Upper lobe of left lung (tissue), 6 donors: Measurements from ENCODE around the gene BRIP1. TPM values are rescaled to one million over a fixed set of nuclear protein-coding genes. Genes with fewer than 3 reads are reported as not detected.

Experiments used
- ATAC-seq, 2 donors: fragments of 200-7000 bp; cut with Tn5 transposase; one replicate each; pipeline ENCODE4 v1.9.1; 2022; ENCODE audit warnings: mild to moderate bottlenecking in 2 of 2, moderate library complexity in 2 of 2; ENCODE audit not compliant: low FRiP score in 2 of 2
- DNase-seq, 2 donors: peaks; one replicate each; pipeline ENCODE4 v3.0.0-alpha.2; 2019 to 2020
- H3K27ac ChIP-seq, 4 donors: fragments of 200-600 bp; sonication (generic); one replicate each; pipeline ENCODE4 v1.5.1; 2016 to 2019
- H3K27me3 ChIP-seq, 4 donors: fragments of 200-600 bp; sonication (generic); one replicate each; pipeline ENCODE4 v1.5.1; 2017 to 2019
- H3K36me3 ChIP-seq, 4 donors: fragments of 200-600 bp; sonication (generic); one replicate each; pipeline ENCODE4 v1.5.1; 2016 to 2019
- H3K4me1 ChIP-seq, 4 donors: fragments of 200-600 bp; sonication (generic); one replicate each; pipeline ENCODE4 v1.5.1; 2018 to 2019
- H3K4me3 ChIP-seq, 4 donors: fragments of 200-600 bp; sonication (generic); one replicate each; pipeline ENCODE4 v1.5.1; 2017 to 2019; ENCODE audit warnings: mild to moderate bottlenecking in 2 of 4, moderate library complexity in 1 of 4
- H3K9me3 ChIP-seq, 4 donors: fragments of 200-600 bp; sonication (generic); one replicate each; pipeline ENCODE4 v1.5.1; 2018 to 2019
- EP300 ChIP-seq, 4 donors: sonication (generic); formaldehyde crosslinking; IDR thresholded peaks; one replicate each; pipeline ENCODE4 v1.5.1; 2017; ENCODE audit warnings: antibody characterized with exemption in 4 of 4, control low read depth in 2 of 4
- POLR2A ChIP-seq, 4 donors: fragments of 450-650 bp; IDR thresholded peaks; one replicate each; pipeline ENCODE4 v1.5.1; 2016 to 2017; ENCODE audit warnings: antibody characterized with exemption in 4 of 4, mild to moderate bottlenecking in 2 of 4
- POLR2AphosphoS5 ChIP-seq, 2 donors: sonication (generic); formaldehyde crosslinking; IDR thresholded peaks; one replicate each; pipeline ENCODE4 v1.5.1; 2017; ENCODE audit warnings: antibody characterized with exemption in 2 of 2
- WGBS, 2 donors: methylation state at CpG; one replicate each; pipeline ENCODE4 v1.1.5; 2017 to 2018; 5-methylcytosine and 5-hydroxymethylcytosine counted together
- total RNA-seq, 6 donors: library from RNA; depleted of rRNA in 4 of 6; stranded (reverse); fragments of >200 nt in 4 of 6; gene quantifications; one replicate each; pipeline versions ENCODE4 v1.1.0 to v1.2.1, GENCODE V29; 2016 to 2021
- TF ChIP-seq, protein P1 (sequence below), 6 experiments: fragments of 450-650 bp in 4 of 6; fragments of 200-600 bp in 2 of 6; sonication (generic) in 2 of 6; IDR thresholded peaks; one replicate each; pipeline ENCODE4 v1.5.1; 2016 to 2019; ENCODE audit warnings: antibody characterized with exemption in 6 of 6
- donor health status: DM: no; HTN: no; CAD: no; lungs with moderate emphysema.
- donor health status: DM: no; HTN: yes; CAD: no; lungs with severe emphysema.

BRIP1 gene
- total RNA-seq, 6 donors from 2014 or later, result 0.55 to 2.5 (median 0.85) TPM

DNA sequence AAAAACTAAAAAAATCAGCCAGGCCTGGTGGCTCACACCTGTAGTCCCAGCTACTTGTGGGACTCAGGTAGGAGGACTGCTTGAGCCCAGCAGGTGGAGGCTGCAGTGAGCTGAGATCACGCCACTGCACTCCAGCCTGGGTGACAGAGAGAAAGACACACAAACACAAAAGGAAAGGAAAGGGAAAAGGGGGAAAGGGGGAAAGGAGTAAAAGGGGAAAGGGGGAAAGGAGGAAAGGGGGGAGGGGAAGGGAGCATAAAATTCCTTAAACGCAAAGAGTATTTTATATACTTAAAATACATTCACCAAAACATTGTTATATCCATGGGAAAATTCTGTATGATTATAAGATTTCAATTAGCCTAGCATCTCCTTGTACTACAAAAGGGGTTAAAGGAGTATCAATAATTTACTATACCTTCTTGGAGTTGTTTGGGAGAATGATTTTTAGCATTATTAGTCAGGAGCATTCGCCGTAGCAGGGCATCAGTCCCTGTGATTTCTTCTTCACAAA lies 17.3 kb upstream of the BRIP1 start:
- Histone ChIP-seq H3K9me3 (no peaks in the 10 kb centered on the region), H3K27ac (no peak overlapping the region), H3K27me3 (no peaks in the 10 kb centered on the region), H3K36me3 (peaks cover 0 to 70% (median 24%) of the 10 kb centered on the region in 4 donors), H3K4me1 (no peaks in the 10 kb centered on the region), H3K4me3 (no peak overlapping the region)
- DNase-seq (no peak), ATAC-seq (no peak)
- TF ChIP-seq POLR2AphosphoS5 (IDR thresholded peaks at IDR 0.05) (no peak), EP300 (IDR thresholded peaks at IDR 0.05) (no peak), POLR2A (IDR thresholded peaks at IDR 0.05) (no peak)
- TF ChIP-seq, protein P1, sequence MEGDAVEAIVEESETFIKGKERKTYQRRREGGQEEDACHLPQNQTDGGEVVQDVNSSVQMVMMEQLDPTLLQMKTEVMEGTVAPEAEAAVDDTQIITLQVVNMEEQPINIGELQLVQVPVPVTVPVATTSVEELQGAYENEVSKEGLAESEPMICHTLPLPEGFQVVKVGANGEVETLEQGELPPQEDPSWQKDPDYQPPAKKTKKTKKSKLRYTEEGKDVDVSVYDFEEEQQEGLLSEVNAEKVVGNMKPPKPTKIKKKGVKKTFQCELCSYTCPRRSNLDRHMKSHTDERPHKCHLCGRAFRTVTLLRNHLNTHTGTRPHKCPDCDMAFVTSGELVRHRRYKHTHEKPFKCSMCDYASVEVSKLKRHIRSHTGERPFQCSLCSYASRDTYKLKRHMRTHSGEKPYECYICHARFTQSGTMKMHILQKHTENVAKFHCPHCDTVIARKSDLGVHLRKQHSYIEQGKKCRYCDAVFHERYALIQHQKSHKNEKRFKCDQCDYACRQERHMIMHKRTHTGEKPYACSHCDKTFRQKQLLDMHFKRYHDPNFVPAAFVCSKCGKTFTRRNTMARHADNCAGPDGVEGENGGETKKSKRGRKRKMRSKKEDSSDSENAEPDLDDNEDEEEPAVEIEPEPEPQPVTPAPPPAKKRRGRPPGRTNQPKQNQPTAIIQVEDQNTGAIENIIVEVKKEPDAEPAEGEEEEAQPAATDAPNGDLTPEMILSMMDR (IDR thresholded peaks at IDR 0.05), result no peak
- WGBS, 2 donors, result 90 to 98% methylated on average over 4 of the region's 4 CpGs

DNA sequence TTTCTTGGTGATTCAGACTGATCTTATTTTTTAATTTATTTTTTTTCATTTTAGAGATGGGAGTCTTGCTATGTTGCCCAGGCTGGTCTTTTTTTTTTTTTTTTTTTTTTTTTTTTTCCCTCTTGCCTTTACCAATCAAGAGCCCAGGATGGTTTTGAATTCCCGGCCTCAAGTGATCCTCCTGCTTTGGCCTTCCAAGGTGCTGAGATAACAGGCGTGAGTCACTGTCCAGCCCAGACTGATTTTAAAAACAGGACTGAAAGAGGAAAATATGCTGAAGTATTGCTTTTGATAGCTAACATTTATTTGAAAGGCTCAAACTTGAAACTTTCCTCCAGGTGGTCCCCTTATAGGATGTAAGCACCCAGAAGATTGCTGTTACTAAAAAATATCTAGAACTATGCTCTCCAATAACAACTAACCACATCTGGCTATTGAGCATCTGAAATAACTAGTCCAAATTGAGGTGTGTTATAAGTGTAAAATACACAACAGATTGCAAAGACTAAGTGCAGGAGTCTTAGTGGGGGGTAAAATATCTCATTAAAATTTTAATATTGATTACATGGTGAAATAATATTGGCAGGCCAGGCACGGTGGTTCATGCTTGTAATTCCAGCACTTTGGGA lies 15.8 kb upstream of the BRIP1 start:
- ATAC-seq (no peak), DNase-seq (no peak)
- Histone ChIP-seq H3K36me3 (peaks cover 0 to 60% (median 22%) of the 10 kb centered on the region in 4 donors), H3K9me3 (no peaks in the 10 kb centered on the region), H3K27me3 (no peaks in the 10 kb centered on the region), H3K27ac (no peak overlapping the region), H3K4me3 (no peak overlapping the region), H3K4me1 (no peaks in the 10 kb centered on the region)
- WGBS, 2 donors, result 98 to 99% methylated on average over 3 of the region's 3 CpGs
- TF ChIP-seq, protein P1 (IDR thresholded peaks at IDR 0.05), result no peak
- TF ChIP-seq POLR2AphosphoS5 (IDR thresholded peaks at IDR 0.05) (no peak), POLR2A (IDR thresholded peaks at IDR 0.05) (no peak), EP300 (IDR thresholded peaks at IDR 0.05) (no peak)

DNA sequence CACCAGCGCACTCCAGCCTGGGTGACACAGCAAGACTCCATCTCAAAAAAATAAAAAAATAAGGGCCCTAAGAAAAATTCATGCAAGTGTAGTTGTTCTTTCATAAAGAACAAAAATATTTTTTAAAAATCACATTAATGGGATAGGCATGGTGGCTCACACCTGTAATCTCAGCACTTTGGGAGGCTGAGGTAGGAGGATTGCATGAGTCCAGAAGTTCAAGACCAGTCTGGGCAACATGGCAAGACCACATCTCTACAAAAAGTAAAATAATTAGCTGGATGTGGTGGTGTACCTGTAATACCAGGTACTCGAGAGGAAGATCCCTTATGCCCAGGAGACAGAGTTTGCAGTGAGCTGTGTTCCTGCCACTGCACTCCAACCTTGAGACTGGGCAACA lies 15.2 kb upstream of the BRIP1 start:
- H3K36me3 ChIP-seq, result peaks cover 0 to 54% (median 19%) of the 10 kb centered on the region in 4 donors
- 76 to 92% methylated on average over 2 of the region's 2 CpGs for WGBS, 2 donors
- H3K4me1 ChIP-seq, result no peaks in the 10 kb centered on the region
- TF ChIP-seq, protein P1 (IDR thresholded peaks at IDR 0.05), result no peak
- TF ChIP-seq EP300 (IDR thresholded peaks at IDR 0.05), result no peak
- no peak for TF ChIP-seq POLR2A (IDR thresholded peaks at IDR 0.05)
- TF ChIP-seq POLR2AphosphoS5 (IDR thresholded peaks at IDR 0.05), result no peak
- H3K9me3 ChIP-seq, result no peaks in the 10 kb centered on the region
- H3K27ac ChIP-seq, result no peak overlapping the region
- no peaks in the 10 kb centered on the region for H3K27me3 ChIP-seq
- ATAC-seq (no peak), DNase-seq (no peak)
- no peak overlapping the region for H3K4me3 ChIP-seq

DNA sequence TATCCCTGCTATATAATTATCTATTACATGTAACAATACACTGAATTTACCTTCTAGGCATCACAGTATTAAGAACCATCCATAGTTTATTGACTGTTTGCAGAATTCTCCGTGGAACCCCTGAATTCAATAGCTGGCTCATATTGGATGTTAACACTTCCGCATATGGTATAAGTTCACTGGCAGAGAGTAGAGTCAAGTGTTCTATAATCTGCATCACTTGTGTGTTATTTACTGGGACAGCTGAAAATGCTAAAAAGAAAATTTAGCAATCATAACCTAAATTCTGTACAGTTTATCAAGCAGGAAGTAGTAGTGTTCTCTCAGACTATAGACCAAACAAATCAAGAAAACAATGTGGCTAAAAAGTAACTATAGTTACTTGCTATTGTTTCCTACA lies 14.5 kb upstream of the BRIP1 start:
- no peaks in the 10 kb centered on the region for H3K4me1 ChIP-seq
- no peak for TF ChIP-seq POLR2A (IDR thresholded peaks at IDR 0.05)
- TF ChIP-seq, protein P1 (IDR thresholded peaks at IDR 0.05), result no peak
- no peak for TF ChIP-seq POLR2AphosphoS5 (IDR thresholded peaks at IDR 0.05)
- TF ChIP-seq EP300 (IDR thresholded peaks at IDR 0.05), result no peak
- H3K27ac ChIP-seq, result no peak overlapping the region
- H3K9me3 ChIP-seq, result no peaks in the 10 kb centered on the region
- ATAC-seq, result no peak
- peaks cover 0 to 47% (median 15%) of the 10 kb centered on the region in 4 donors for H3K36me3 ChIP-seq
- 95 to 98% methylated on average over 2 of the region's 2 CpGs for WGBS, 2 donors
- no peaks in the 10 kb centered on the region for H3K27me3 ChIP-seq
- no peak for DNase-seq
- no peak overlapping the region for H3K4me3 ChIP-seq

DNA sequence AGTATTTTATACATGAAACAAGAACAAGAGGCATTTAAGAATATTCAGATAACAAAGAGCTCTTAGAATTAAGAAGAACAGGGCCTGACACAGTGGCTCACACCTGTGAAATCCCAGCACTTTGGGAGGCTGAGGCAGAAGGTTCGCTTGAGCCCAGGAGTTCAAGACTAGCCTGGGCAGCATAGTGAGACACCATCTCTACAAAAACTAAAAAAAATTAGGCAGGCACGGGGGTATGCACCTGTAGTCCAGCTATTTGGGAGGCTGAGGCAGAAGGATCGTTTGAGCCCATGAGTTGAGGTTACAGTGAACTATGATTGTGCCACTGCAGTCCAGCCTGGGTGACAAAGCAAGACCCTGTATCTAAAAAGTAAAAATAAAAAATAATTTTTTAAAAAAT lies 12.5 kb upstream of the BRIP1 start:
- Histone ChIP-seq H3K4me1 (no peaks in the 10 kb centered on the region), H3K4me3 (no peak overlapping the region), H3K36me3 (peaks cover 0 to 44% (median 22%) of the 10 kb centered on the region in 4 donors), H3K27me3 (no peaks in the 10 kb centered on the region), H3K27ac (no peak overlapping the region), H3K9me3 (no peaks in the 10 kb centered on the region)
- TF ChIP-seq POLR2AphosphoS5 (IDR thresholded peaks at IDR 0.05) (no peak), POLR2A (IDR thresholded peaks at IDR 0.05) (no peak), EP300 (IDR thresholded peaks at IDR 0.05) (no peak)
- WGBS, 2 donors, result 82 to 94% methylated on average over 3 of the region's 3 CpGs
- ATAC-seq, result no peak
- DNase-seq, result no peak
